Natural killer cell (primary cell): Measurements from ENCODE around the gene PDE9A. TPM values are rescaled to one million over a fixed set of nuclear protein-coding genes. Genes with fewer than 3 reads are reported as not detected.

Source experiments
- ATAC-seq, 3 donors: fragments of 150-1000 bp in 2 of 3; fragments of 200-7000 bp in 1 of 3; cut with Tn5 transposase; 1 replicate in 1 of 3; 2 replicates in 2 of 3; pipeline ENCODE4 v1.10.0; 2021; ENCODE audit warnings: mild to moderate bottlenecking in 2 of 3, moderate library complexity in 2 of 3
- DNase-seq, 2 donors: peaks; one replicate each; pipeline versions ENCODE4 v3.0.0 to v3.0.0-alpha.2; 2013 to 2021; ENCODE audit warnings: mixed read lengths in 1 of 2
- H3K27ac ChIP-seq: one replicate; pipeline ENCODE4 v1.5.1; 2013; ENCODE audit warnings: mild to moderate bottlenecking, low read length
- H3K27me3 ChIP-seq: one replicate; pipeline ENCODE4 v1.6.1; 2013; ENCODE audit warnings: low read length; ENCODE audit not compliant: control insufficient read depth, insufficient read depth
- H3K36me3 ChIP-seq: one replicate; pipeline ENCODE4 v1.6.1; 2013; ENCODE audit warnings: low read length; ENCODE audit not compliant: control insufficient read depth, insufficient read depth
- H3K4me1 ChIP-seq: one replicate; pipeline ENCODE4 v1.6.1; 2013; ENCODE audit warnings: low read length; ENCODE audit not compliant: control insufficient read depth, insufficient read depth
- H3K4me3 ChIP-seq: one replicate; pipeline ENCODE4 v1.5.1; 2013; ENCODE audit warnings: low read length
- H3K9me3 ChIP-seq: one replicate; pipeline ENCODE4 v1.6.1; 2013; ENCODE audit warnings: low read length; ENCODE audit not compliant: control insufficient read depth, insufficient read depth
- H3K27ac Mint-ChIP-seq, 2 donors: one replicate each; pipeline ENCODE4 v1.8.0; 2022; ENCODE audit warnings: mild to moderate bottlenecking in 2 of 2, mixed read lengths in 2 of 2, moderate library complexity in 1 of 2
- H3K27me3 Mint-ChIP-seq, 2 donors: one replicate each; pipeline ENCODE4 v1.8.0; 2022; ENCODE audit warnings: low read depth in 2 of 2, mixed read lengths in 2 of 2
- H3K36me3 Mint-ChIP-seq: one replicate; pipeline ENCODE4 v1.8.0; 2022; ENCODE audit warnings: mixed read lengths
- H3K4me1 Mint-ChIP-seq, 2 donors: one replicate each; pipeline ENCODE4 v1.8.0; 2022; ENCODE audit warnings: mixed read lengths in 2 of 2
- H3K4me3 Mint-ChIP-seq: one replicate; pipeline ENCODE4 v1.8.0; 2022; ENCODE audit warnings: mild to moderate bottlenecking, moderate library complexity, mixed read lengths
- H3K9me3 Mint-ChIP-seq, 2 donors: one replicate each; pipeline ENCODE4 v1.8.0; 2022; ENCODE audit warnings: mixed read lengths in 2 of 2
- CTCF ChIP-seq: fragments of 200-600 bp; IDR thresholded peaks from one replicate; pipeline ENCODE4 v1.8.0; 2022; ENCODE audit warnings: antibody characterized with exemption
- WGBS: methylation state at CpG from one replicate; pipeline ENCODE4 v1.1.7; 2013; ENCODE audit warnings: missing lambda C conversion rate; ENCODE audit not compliant: insufficient coverage; 5-methylcytosine and 5-hydroxymethylcytosine counted together
- intact Hi-C: fragments of 100-400 bp; cut with micrococcal nuclease; formaldehyde crosslinking; loops from one replicate; pipeline ENCODE4 v1.14.2; 2022
- total RNA-seq, 4 donors: library from RNA; stranded (reverse); fragments of 120-200 nt in 1 of 4; gene quantifications; one replicate each; pipeline versions ENCODE4 v1.2.3 to v1.2.4, GENCODE V29; 2013 to 2022

Gene PDE9A
- total RNA-seq, 3 donors from 2014 or later (not counting 1 experiment from before 2014, with no cell fraction given): 1.0 to 4.1 (median 1.2) TPM

- 90% methylated on average over 7 of the region's 7 CpGs for WGBS
- intact Hi-C loops: loop anchor here (2.0 to 10.0 kb wide), 3 partner anchors 135 to 227 kb away; partner anchors contain the start of gene PDE9A
- H3K9me3 ChIP-seq: no peaks in the 10 kb centered on the region
- Mint-ChIP-seq H3K27me3 (peaks cover 20 to 22% of the 10 kb centered on the region in 2 donors), H3K4me1 (no peaks in the 10 kb centered on the region), H3K36me3 (no peaks in the 10 kb centered on the region), H3K9me3 (no peaks in the 10 kb centered on the region), H3K4me3 (no peak overlapping the region), H3K27ac (no peak overlapping the region)
- no peaks in the 10 kb centered on the region for H3K4me1 ChIP-seq
- DNase-seq (no peak), ATAC-seq (no peak)
- no peak overlapping the region for H3K27ac ChIP-seq
- H3K27me3 ChIP-seq: peaks cover 20% of the 10 kb centered on the region
- no peak overlapping the region for H3K4me3 ChIP-seq
- TF ChIP-seq CTCF: no peak
- H3K36me3 ChIP-seq: no peaks in the 10 kb centered on the region
These were observed 166.6 kb downstream of the PDE9A start for GRCh38 chr21:42819861-42820615.

DNA sequence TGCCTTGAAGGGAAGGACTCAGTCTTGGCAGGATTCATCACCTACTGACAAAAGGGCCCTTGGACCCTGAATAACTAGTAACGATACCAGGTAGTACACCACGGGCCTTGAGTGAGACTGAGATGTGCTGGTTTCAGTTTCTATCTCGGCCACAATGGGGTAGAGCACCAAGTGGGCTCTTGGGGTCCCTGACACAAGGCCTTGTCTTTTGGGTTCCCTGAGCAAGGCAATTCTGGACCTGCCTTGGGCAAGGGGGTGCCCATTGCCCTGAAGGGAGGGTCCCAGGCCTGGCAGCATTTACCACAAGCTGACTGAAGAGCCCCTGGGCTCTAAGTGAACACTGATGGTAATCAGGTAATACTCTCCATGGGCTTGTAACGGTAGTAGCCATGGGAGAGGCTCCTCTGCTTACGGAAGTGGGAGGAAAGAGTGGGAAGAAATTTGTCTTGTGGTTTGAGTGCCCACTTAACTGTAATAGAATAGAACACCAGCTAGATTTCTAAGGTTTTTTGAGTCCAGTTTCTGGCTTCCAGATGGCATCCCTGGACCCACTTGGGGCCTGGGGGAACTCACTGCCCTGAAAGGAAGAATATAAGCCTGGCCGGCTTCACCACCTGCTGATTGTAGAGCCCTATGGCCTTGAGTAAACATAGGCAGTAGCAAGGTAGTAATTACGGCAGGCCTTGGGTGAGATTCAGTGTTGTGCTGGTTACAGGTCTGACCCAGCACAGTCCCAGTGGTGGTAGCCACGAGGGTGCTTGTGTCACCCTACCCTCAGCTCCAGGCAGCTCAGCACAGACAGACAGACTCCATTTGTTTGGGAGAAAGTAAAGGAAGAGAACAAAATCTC is 167.4 kb downstream of the PDE9A start:
- Mint-ChIP-seq H3K4me3 (no peak overlapping the region), H3K4me1 (no peaks in the 10 kb centered on the region), H3K36me3 (no peaks in the 10 kb centered on the region), H3K27ac (no peak overlapping the region), H3K9me3 (no peaks in the 10 kb centered on the region), H3K27me3 (peaks cover 25 to 30% of the 10 kb centered on the region in 2 donors)
- no peak overlapping the region for H3K4me3 ChIP-seq
- intact Hi-C loops: no loop called here
- H3K27me3 ChIP-seq: peaks cover 20% of the 10 kb centered on the region
- no peaks in the 10 kb centered on the region for H3K9me3 ChIP-seq
- H3K36me3 ChIP-seq: no peaks in the 10 kb centered on the region
- DNase-seq (no peak), ATAC-seq (no peak)
- no peaks in the 10 kb centered on the region for H3K4me1 ChIP-seq
- no peak overlapping the region for H3K27ac ChIP-seq
- WGBS: 78% methylated on average over 8 of the region's 8 CpGs
- TF ChIP-seq CTCF: no peak

Other genes starting within 250 kb of the PDE9A start
- gene UBASH3A, start 249.7 kb upstream of the PDE9A start, total RNA-seq: 1 to 10 TPM in 2 of 3 donors, under 1 TPM in 1; 0.66 to 5.0 (median 2.0) TPM
- gene RSPH1, start 157.4 kb upstream of the PDE9A start, total RNA-seq: under 1 TPM in 1 of 3 donors, not detected in 2; 0.16 TPM
- gene SLC37A1, start 139.8 kb upstream of the PDE9A start, total RNA-seq: 10 to 100 TPM; 24.8 to 25.8 (median 25.3) TPM
- gene WDR4, start 225.9 kb downstream of the PDE9A start, total RNA-seq: 10 to 100 TPM; 11.1 to 15.5 (median 14.0) TPM
- 10 to 100 TPM; 21.8 to 25.7 (median 23.9) TPM for gene NDUFV3, start 239.7 kb downstream of the PDE9A start, total RNA-seq